SK-N-SH treated with all-trans-retinoic acid at 6 μM for 48 hours (cell line): ENCODE results near the gene ODAD3.

ENCODE experiments used
- ATAC-seq: fragments of 200-7000 bp; cut with Tn5 transposase; 3 replicates; pipeline ENCODE4 v1.9.1; 2020; ENCODE audit warnings: mild to moderate bottlenecking, moderate library complexity
- ARNTL ChIP-seq: fragments of 450-650 bp; formaldehyde crosslinking; IDR thresholded peaks from 2 replicates; pipeline ENCODE4 v1.5.0; 2020; ENCODE audit warnings: low read depth, mild to moderate bottlenecking, moderate library complexity, borderline replicate concordance
- BACH2 ChIP-seq: fragments of 250-450 bp; sonication (Bioruptor Pico); IDR thresholded peaks from 2 replicates; pipeline ENCODE4 v1.9.0; 2021; ENCODE audit warnings: mild to moderate bottlenecking, borderline replicate concordance
- CSDC2 ChIP-seq: fragments of 250-450 bp; sonication (Bioruptor Pico); IDR thresholded peaks from 2 replicates; pipeline ENCODE4 v1.5.0; 2020; ENCODE audit warnings: mild to moderate bottlenecking, moderate library complexity
- ESRRG ChIP-seq: fragments of 250-450 bp; sonication (Bioruptor Pico); IDR thresholded peaks from 2 replicates; pipeline ENCODE4 v1.6.1; 2021; ENCODE audit warnings: mild to moderate bottlenecking
- GLIS3 ChIP-seq: fragments of 250-450 bp; sonication (Bioruptor Pico); IDR thresholded peaks from 2 replicates; pipeline ENCODE4 v1.5.0; 2020; ENCODE audit warnings: mild to moderate bottlenecking, moderate library complexity
- POU6F1 ChIP-seq: fragments of 250-450 bp; sonication (Bioruptor Pico); IDR thresholded peaks from 2 replicates; pipeline ENCODE4 v1.8.0; 2021; ENCODE audit warnings: low read depth, mild to moderate bottlenecking, moderate library complexity, borderline replicate concordance
- PPARA ChIP-seq: fragments of 250-450 bp; sonication (Bioruptor Pico); IDR thresholded peaks from 2 replicates; pipeline ENCODE4 v1.5.0; 2020; ENCODE audit warnings: mild to moderate bottlenecking, borderline replicate concordance
- SNAI2 ChIP-seq: fragments of 250-450 bp; sonication (Bioruptor Pico); IDR thresholded peaks from 2 replicates; pipeline ENCODE4 v1.5.0; 2020; ENCODE audit warnings: mild to moderate bottlenecking, moderate library complexity
- TOX ChIP-seq: fragments of 250-450 bp; sonication (Bioruptor Pico); IDR thresholded peaks from 2 replicates; pipeline ENCODE4 v1.8.0; 2021; ENCODE audit warnings: mild to moderate bottlenecking, moderate library complexity, borderline replicate concordance
- TSHZ2 ChIP-seq: fragments of 250-450 bp; sonication (Bioruptor Pico); IDR thresholded peaks from 2 replicates; pipeline ENCODE4 v1.5.0; 2020; ENCODE audit warnings: mild to moderate bottlenecking, moderate library complexity
- ZC3H10 ChIP-seq: fragments of 250-450 bp; sonication (Bioruptor Pico); IDR thresholded peaks from 2 replicates; pipeline ENCODE4 v1.5.1; 2021; ENCODE audit warnings: mild to moderate bottlenecking, moderate library complexity
- ZFP30 ChIP-seq: fragments of 450-650 bp; formaldehyde crosslinking; IDR thresholded peaks from 2 replicates; pipeline ENCODE4 v1.5.0; 2022; ENCODE audit warnings: mild to moderate bottlenecking, moderate library complexity
- ZNF565 ChIP-seq: fragments of 450-650 bp; formaldehyde crosslinking; conservative IDR thresholded peaks from 2 replicates; pipeline ENCODE4 v1.5.0; 2020; ENCODE audit warnings: low read depth, mild to moderate bottlenecking, moderate library complexity
- ZNF70 ChIP-seq: fragments of 450-650 bp; formaldehyde crosslinking; IDR thresholded peaks from 2 replicates; pipeline ENCODE4 v1.5.0; 2020; ENCODE audit warnings: mild to moderate bottlenecking, moderate library complexity
- ZNF8 ChIP-seq: fragments of 450-650 bp; formaldehyde crosslinking; IDR thresholded peaks from 2 replicates; pipeline ENCODE4 v1.5.0; 2020; ENCODE audit warnings: mild to moderate bottlenecking, moderate library complexity
- TF ChIP-seq, protein P1 (sequence below): fragments of 250-450 bp; sonication (Bioruptor Pico); IDR thresholded peaks from 2 replicates; pipeline ENCODE4 v1.8.0; 2020; ENCODE audit warnings: mild to moderate bottlenecking, moderate library complexity, borderline replicate concordance
- TF ChIP-seq, protein P2 (sequence below): fragments of 250-450 bp; sonication (Bioruptor Pico); IDR thresholded peaks from 2 replicates; pipeline ENCODE4 v1.5.1; 2020; ENCODE audit warnings: low read depth, mild to moderate bottlenecking, moderate library complexity

ODAD3 gene

GRCh38 chr19:11418094-11418548 is 16.8 kb downstream of the ODAD3 start:
- ATAC-seq: peak; percentile 12
- TF ChIP-seq, protein P1, sequence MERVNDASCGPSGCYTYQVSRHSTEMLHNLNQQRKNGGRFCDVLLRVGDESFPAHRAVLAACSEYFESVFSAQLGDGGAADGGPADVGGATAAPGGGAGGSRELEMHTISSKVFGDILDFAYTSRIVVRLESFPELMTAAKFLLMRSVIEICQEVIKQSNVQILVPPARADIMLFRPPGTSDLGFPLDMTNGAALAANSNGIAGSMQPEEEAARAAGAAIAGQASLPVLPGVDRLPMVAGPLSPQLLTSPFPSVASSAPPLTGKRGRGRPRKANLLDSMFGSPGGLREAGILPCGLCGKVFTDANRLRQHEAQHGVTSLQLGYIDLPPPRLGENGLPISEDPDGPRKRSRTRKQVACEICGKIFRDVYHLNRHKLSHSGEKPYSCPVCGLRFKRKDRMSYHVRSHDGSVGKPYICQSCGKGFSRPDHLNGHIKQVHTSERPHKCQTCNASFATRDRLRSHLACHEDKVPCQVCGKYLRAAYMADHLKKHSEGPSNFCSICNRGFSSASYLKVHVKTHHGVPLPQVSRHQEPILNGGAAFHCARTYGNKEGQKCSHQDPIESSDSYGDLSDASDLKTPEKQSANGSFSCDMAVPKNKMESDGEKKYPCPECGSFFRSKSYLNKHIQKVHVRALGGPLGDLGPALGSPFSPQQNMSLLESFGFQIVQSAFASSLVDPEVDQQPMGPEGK (CRISPR knock-in tag): no peak
- no peak for TF ChIP-seq ARNTL (CRISPR knock-in tag)
- TF ChIP-seq, protein P2, sequence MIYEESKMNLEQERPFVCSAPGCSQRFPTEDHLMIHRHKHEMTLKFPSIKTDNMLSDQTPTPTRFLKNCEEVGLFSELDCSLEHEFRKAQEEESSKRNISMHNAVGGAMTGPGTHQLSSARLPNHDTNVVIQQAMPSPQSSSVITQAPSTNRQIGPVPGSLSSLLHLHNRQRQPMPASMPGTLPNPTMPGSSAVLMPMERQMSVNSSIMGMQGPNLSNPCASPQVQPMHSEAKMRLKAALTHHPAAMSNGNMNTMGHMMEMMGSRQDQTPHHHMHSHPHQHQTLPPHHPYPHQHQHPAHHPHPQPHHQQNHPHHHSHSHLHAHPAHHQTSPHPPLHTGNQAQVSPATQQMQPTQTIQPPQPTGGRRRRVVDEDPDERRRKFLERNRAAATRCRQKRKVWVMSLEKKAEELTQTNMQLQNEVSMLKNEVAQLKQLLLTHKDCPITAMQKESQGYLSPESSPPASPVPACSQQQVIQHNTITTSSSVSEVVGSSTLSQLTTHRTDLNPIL (CRISPR knock-in tag): no peak
- TF ChIP-seq SNAI2: no peak
- TF ChIP-seq ZNF8 (CRISPR knock-in tag): no peak
- no peak for TF ChIP-seq BACH2 (CRISPR knock-in tag)
- TF ChIP-seq GLIS3 (CRISPR knock-in tag): no peak
- TF ChIP-seq PPARA (CRISPR knock-in tag): no peak
- no peak for TF ChIP-seq TSHZ2 (CRISPR knock-in tag)
- no peak for TF ChIP-seq ZC3H10 (CRISPR knock-in tag)
- TF ChIP-seq CSDC2: no peak
- no peak for TF ChIP-seq ZFP30 (CRISPR knock-in tag)
- no peak for TF ChIP-seq ZNF565 (CRISPR knock-in tag)
- no peak for TF ChIP-seq POU6F1 (CRISPR knock-in tag)

DNA sequence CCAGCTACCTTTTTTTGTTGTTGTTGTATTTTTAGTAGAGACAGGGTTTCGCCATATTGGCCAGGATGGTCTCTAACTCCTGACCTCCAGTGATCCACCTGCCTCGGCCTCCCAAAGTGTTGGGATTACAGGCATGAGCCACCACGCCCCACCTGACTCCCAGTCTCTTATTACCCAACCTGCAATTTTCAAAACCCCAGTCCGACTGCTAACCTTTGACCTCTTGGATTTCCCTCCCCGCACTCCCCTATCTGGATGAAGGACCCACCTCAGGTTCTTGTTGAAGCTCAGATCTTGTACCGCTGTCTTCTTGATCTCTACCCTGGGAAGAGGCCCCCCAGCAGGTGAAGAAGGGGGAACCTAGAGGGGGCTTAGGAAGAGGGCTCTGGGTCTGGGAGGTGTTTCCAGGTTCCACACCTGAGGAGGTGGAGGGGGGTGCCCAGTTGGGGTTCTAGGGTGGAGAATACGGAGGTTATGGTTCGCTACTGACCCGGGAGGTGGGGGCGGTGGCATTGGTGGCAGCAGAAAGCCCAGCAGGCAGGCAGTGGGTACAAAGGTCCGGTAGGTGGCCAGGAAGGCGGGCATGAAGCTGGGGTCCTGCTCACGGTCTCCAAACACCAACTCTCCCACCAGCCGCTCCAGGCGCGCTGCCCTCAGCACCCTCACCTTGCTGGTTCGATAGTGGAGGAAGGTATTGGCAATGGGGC is 18.4 kb downstream of the ODAD3 start:
- TF ChIP-seq ZFP30 (CRISPR knock-in tag) (no peak), SNAI2 (no peak), ZNF70 (no peak), ZC3H10 (CRISPR knock-in tag) (no peak), GLIS3 (CRISPR knock-in tag) (no peak)
- TF ChIP-seq, all 23 proteins: peak for 0
- no peak for ATAC-seq

GRCh38 chr19:11414544-11414943 is 20.4 kb downstream of the ODAD3 start:
- ATAC-seq: no peak
- TF ChIP-seq ZNF8 (CRISPR knock-in tag): no peak
- no peak for TF ChIP-seq ESRRG
- no peak for TF ChIP-seq TOX (CRISPR knock-in tag)
- no peak for TF ChIP-seq TSHZ2 (CRISPR knock-in tag)
